K562 (cell line): ENCODE results near the gene SHLD2. TPM values are rescaled to one million over a fixed set of nuclear protein-coding genes. Genes with fewer than 3 reads are reported as not detected.
"Not testable (repeated sequence)": the region's sequence is repeated elsewhere in the genome, so short reads cannot be mapped to it uniquely, and the experiment has no call there.

ENCODE experiments used
- ATAC-seq: fragments of 200-7000 bp; cut with Tn5 transposase; 3 replicates; pipeline ENCODE4 v1.9.1; 2020; ENCODE audit warnings: moderate library complexity
- BruUV-seq: library from RNA; stranded (reverse); fragments of 400-500 nt; replicated peaks from 2 replicates; lab custom pipeline; 2021; lab: Mats Ljungman, UMichigan
- CTCF ChIA-PET: fragments of 300-600 bp; formaldehyde crosslinking; extraction: SDS; loops from one replicate; lab custom pipeline; 2021; ENCODE audit warnings: low intra/inter-chr PET ratio; lab: Yijun Ruan, JAX
- POLR2A ChIA-PET: fragments of 300-600, 350-650 bp; sonication (Branson Sonifier 250); formaldehyde crosslinking; extraction: SDS; loops from one replicate; lab custom pipeline; 2021; ENCODE audit warnings: antibody characterized with exemption, inconsistent platforms; lab: Yijun Ruan, JAX
- DNase-seq, 4 experiments: peaks; one replicate each; pipeline versions ENCODE4 v3.0.0 to v3.0.0-alpha.2; 2011 to 2018; ENCODE audit warnings: low spot score in 3 of 4, mixed read lengths in 3 of 4; ENCODE audit errors: extremely low read depth in 1 of 4
- FAIRE-seq: peaks from 2 replicates; lab custom pipeline; 2011; peaks lifted over from hg19 to GRCh38; lab: Jason Lieb, UNC
- H2AFZ ChIP-seq: 2 replicates; pipeline ENCODE4 v1.6.0; 2011; ENCODE audit warnings: low read depth, low read length, control low read depth, inconsistent platforms
- H3K27ac ChIP-seq: fragments of 200-600 bp; 3 replicates; pipeline ENCODE4 v1.8.0; 2011; ENCODE audit warnings: low read depth, mild to moderate bottlenecking, control low read depth, inconsistent platforms, low read length, moderate library complexity, mixed read lengths; ENCODE audit errors: extremely low read depth
- H3K27me3 ChIP-seq, 2 experiments: fragments of 300-600 bp in 1 of 2; 2 replicates in 1 of 2; 3 replicates in 1 of 2; pipeline versions ENCODE4 v1.6.0 to v1.8.0; 2011; ENCODE audit warnings: inconsistent platforms in 2 of 2, low read length in 2 of 2, mild to moderate bottlenecking in 1 of 2, mixed read lengths in 1 of 2, moderate library complexity in 1 of 2; ENCODE audit not compliant: control insufficient read depth in 2 of 2, insufficient read depth in 2 of 2
- H3K36me3 ChIP-seq: fragments of 300-600 bp; 3 replicates; pipeline ENCODE4 v1.8.0; 2011; ENCODE audit warnings: mild to moderate bottlenecking, low read length, inconsistent platforms; ENCODE audit not compliant: control insufficient read depth, insufficient read depth
- H3K4me1 ChIP-seq, 2 experiments: fragments of 200-600 bp in 1 of 2; replicated peaks in 1 of 2; 2 replicates in 1 of 2; 3 replicates in 1 of 2; pipeline versions ENCODE4 v1.5.1 to v1.8.0; 2011; ENCODE audit warnings: inconsistent platforms in 2 of 2, low read length in 2 of 2, mild to moderate bottlenecking in 1 of 2, mixed read lengths in 1 of 2, moderate library complexity in 1 of 2; ENCODE audit not compliant: control insufficient read depth in 2 of 2, insufficient read depth in 2 of 2
- H3K4me2 ChIP-seq: 2 replicates; pipeline ENCODE4 v1.6.1; 2011; ENCODE audit warnings: low read length, control low read depth, inconsistent platforms, mixed read lengths; ENCODE audit not compliant: insufficient read depth
- H3K4me3 ChIP-seq: fragments of 200-600 bp; sonication (generic), shearing (Covaris generic); 2 replicates; pipeline ENCODE4 v1.5.1; 2016; ENCODE audit warnings: control low read depth, inconsistent platforms
- H3K79me2 ChIP-seq: fragments of 200-600 bp; 3 replicates; pipeline ENCODE4 v1.8.0; 2011; ENCODE audit warnings: low read length, inconsistent platforms; ENCODE audit not compliant: control insufficient read depth, insufficient read depth
- H3K9ac ChIP-seq, 2 experiments: 2 replicates each; pipeline versions ENCODE4 v1.6.0 to v1.6.1; 2011; ENCODE audit warnings: low read depth in 2 of 2, low read length in 2 of 2, control low read depth in 1 of 2, inconsistent platforms in 1 of 2, mild to moderate bottlenecking in 1 of 2, mixed read lengths in 1 of 2; ENCODE audit not compliant: insufficient read depth in 1 of 2
- H3K9me1 ChIP-seq: one replicate; pipeline ENCODE4 v1.6.0; 2011; ENCODE audit warnings: inconsistent platforms, mild to moderate bottlenecking, low read length, moderate library complexity; ENCODE audit not compliant: control insufficient read depth, insufficient read depth
- H3K9me3 ChIP-seq: replicated peaks from 2 replicates; pipeline ENCODE4 v1.5.1; 2011; ENCODE audit warnings: low read depth, low read length, inconsistent platforms; ENCODE audit not compliant: control insufficient read depth, insufficient read depth
- H4K20me1 ChIP-seq: replicated peaks from 2 replicates; pipeline ENCODE4 v1.6.1; 2011; ENCODE audit warnings: low read length, inconsistent platforms, mixed read lengths; ENCODE audit not compliant: control insufficient read depth, insufficient read depth
- WGBS: fragments of 100-300 bp; shearing (Covaris generic); methylation state at CpG from one replicate; pipeline ENCODE4 v1.1.6; 2016; ENCODE audit warnings: low coverage, mixed read lengths; ENCODE audit not compliant: insufficient coverage; ENCODE audit errors: missing lambda C conversion rate; 5-methylcytosine and 5-hydroxymethylcytosine counted together
- in situ Hi-C: fragments of 300-500 bp; cut with MboI; formaldehyde crosslinking; loops from 4 replicates; pipeline ENCODE4 v1.15.0; 2018; ENCODE audit warnings: inconsistent platforms, mixed read lengths
- intact Hi-C: fragments of 100-400 bp; cut with micrococcal nuclease; formaldehyde crosslinking; loops from 2 replicates; pipeline ENCODE4 v1.14.2; 2022
- polyA plus RNA-seq, 8 experiments: library from polyadenylated mRNA; depleted of rRNA in 4 of 8; stranded (reverse) in 5 of 8; unstranded in 3 of 8; fragments of >200 nt; fragmentation: Nextera tagmentation in 2 of 8; fragmentation: Illumina TruSeq in 1 of 8; extraction: Ambion mirVana in 2 of 8; extraction: Trizol in 1 of 8; gene quantifications; 2 replicates each; pipeline versions ENCODE4 v1.2.1 to v1.2.3, GENCODE V29; 2011 to 2014; ENCODE audit warnings: inconsistent platforms in 1 of 8, missing spikeins in 1 of 8
- total RNA-seq, 7 experiments: library from RNA; depleted of rRNA in 6 of 7; stranded (reverse); fragments of >200 nt in 6 of 7; fragmentation: Illumina TruSeq in 2 of 7; extraction: Trizol in 2 of 7; gene quantifications; 2 replicates each; pipeline versions ENCODE4 v1.2.1 to v1.2.3, GENCODE V29; 2011 to 2021; ENCODE audit warnings: low replicate concordance in 1 of 7

Gene SHLD2
- total and polyA plus RNA-seq, 9 of the 15 experiments (the other 6 are each of a cell fraction or from before 2014, with no cell fraction given) = 21.6 to 51.2 (median 39.4) TPM

GRCh38 chr10:87170705-87171104 is 75.7 kb downstream of the SHLD2 start:
- H3K4me2 ChIP-seq, H3K79me2 ChIP-seq, POLR2A ChIA-PET: not testable (repeated sequence)

GRCh38 chr10:87171670-87172069 is 76.7 kb downstream of the SHLD2 start:
- H3K4me2 ChIP-seq, H3K9me1 ChIP-seq, intact Hi-C loops, CTCF ChIA-PET, H3K9me3 ChIP-seq, ATAC-seq, H3K4me1 ChIP-seq, BruUV-seq, POLR2A ChIA-PET, H3K9ac ChIP-seq, H3K4me3 ChIP-seq, in situ Hi-C loops, H3K36me3 ChIP-seq, H3K27ac ChIP-seq, FAIRE-seq, H3K79me2 ChIP-seq, DNase-seq, H3K27me3 ChIP-seq, H2AFZ ChIP-seq, H4K20me1 ChIP-seq: not testable (repeated sequence)
- WGBS = 0% methylated on average over 1 of the region's 1 CpG

More at GRCh38 chr10:87170705-87171104, 75.7 kb downstream of the SHLD2 start:
- WGBS = no CpG with 5 or more reads among the region's 4 CpGs
- H3K9me1 ChIP-seq, ATAC-seq, H3K9ac ChIP-seq, H2AFZ ChIP-seq, H4K20me1 ChIP-seq, H3K27ac ChIP-seq, FAIRE-seq, DNase-seq, H3K27me3 ChIP-seq, H3K9me3 ChIP-seq, H3K36me3 ChIP-seq, intact Hi-C loops, H3K4me1 ChIP-seq, in situ Hi-C loops, H3K4me3 ChIP-seq, CTCF ChIA-PET, BruUV-seq: not testable (repeated sequence)

GRCh38 chr10:87172178-87172577 is 77.2 kb downstream of the SHLD2 start:
- in situ Hi-C loops, H3K36me3 ChIP-seq, H3K27me3 ChIP-seq, H3K79me2 ChIP-seq, H4K20me1 ChIP-seq, DNase-seq, intact Hi-C loops, BruUV-seq, H3K4me3 ChIP-seq, H3K27ac ChIP-seq, CTCF ChIA-PET, H3K4me2 ChIP-seq, H3K9me3 ChIP-seq, H2AFZ ChIP-seq, ATAC-seq, H3K9ac ChIP-seq, H3K9me1 ChIP-seq, H3K4me1 ChIP-seq, FAIRE-seq, POLR2A ChIA-PET: not testable (repeated sequence)

- H3K4me3 ChIP-seq, CTCF ChIA-PET, H3K9me1 ChIP-seq, in situ Hi-C loops, intact Hi-C loops, H3K9me3 ChIP-seq, H3K36me3 ChIP-seq, H3K4me2 ChIP-seq, H4K20me1 ChIP-seq, FAIRE-seq, H3K79me2 ChIP-seq, H3K27ac ChIP-seq, ATAC-seq, H3K4me1 ChIP-seq, POLR2A ChIA-PET, H2AFZ ChIP-seq, H3K27me3 ChIP-seq, BruUV-seq, DNase-seq, H3K9ac ChIP-seq: not testable (repeated sequence)
- no CpG with 5 or more reads among the region's 3 CpGs for WGBS
These were observed 82.6 kb downstream of the SHLD2 start for GRCh38 chr10:87177587-87177986.
